HG02678 (cell line): ENCODE measurements around the gene PLCB3.

ENCODE experiments used
- ATAC-seq: cut with Tn5 transposase; IDR thresholded peaks from one replicate; pipeline ENCODE4 v1.9.1; 2021; ENCODE audit warnings: mild to moderate bottlenecking, moderate library complexity; ENCODE audit not compliant: unreplicated experiment

The PLCB3 gene

GRCh38 chr11:64251016-64251752 is at the start of gene PLCB3:
PLCB3 (plus strand) TSS chr11:64251530; CDS start chr11:64251650, 120 bp downstream.
- ATAC-seq: peak; percentile 41

- ATAC-seq: no peak
Observed at GRCh38 chr11:64201543-64201942, 49.8 kb upstream of the PLCB3 start.

GRCh38 chr11:64202992-64203391 is 48.3 kb upstream of the PLCB3 start:
- no peak for ATAC-seq

GRCh38 chr11:64203421-64204079 is 47.8 kb upstream of the PLCB3 start:
- no peak for ATAC-seq

GRCh38 chr11:64204080-64204440 is 47.3 kb upstream of the PLCB3 start:
- no peak for ATAC-seq

- no peak for ATAC-seq
Observed at GRCh38 chr11:64204464-64204989, 46.8 kb upstream of the PLCB3 start.

- peak; percentile 44 for ATAC-seq
Observed at GRCh38 chr11:64206457-64207255, 44.7 kb upstream of the PLCB3 start, which contains the start of gene FERMT3. FERMT3 (plus strand) TSS chr11:64206721; CDS start chr11:64207365, 644 bp downstream.

- ATAC-seq: peak; percentile 57
Observed at GRCh38 chr11:64207256-64208085, 43.9 kb upstream of the PLCB3 start.

- ATAC-seq: no peak
Observed at GRCh38 chr11:64208086-64208795, 43.1 kb upstream of the PLCB3 start.

GRCh38 chr11:64208796-64209562 is 42.4 kb upstream of the PLCB3 start:
- no peak for ATAC-seq

- no peak for ATAC-seq
Observed at GRCh38 chr11:64209563-64209843, 41.8 kb upstream of the PLCB3 start.

GRCh38 chr11:64210301-64211020 is 40.9 kb upstream of the PLCB3 start:
- no peak for ATAC-seq

- no peak for ATAC-seq
Observed at GRCh38 chr11:64211181-64211872, 40.0 kb upstream of the PLCB3 start.

GRCh38 chr11:64216879-64217278 is 34.5 kb upstream of the PLCB3 start:
- no peak for ATAC-seq

- ATAC-seq: no peak
Observed at GRCh38 chr11:64218628-64219353, 32.5 kb upstream of the PLCB3 start.

- no peak for ATAC-seq
Observed at GRCh38 chr11:64219354-64219684, 32.0 kb upstream of the PLCB3 start.

- ATAC-seq: no peak
Observed at GRCh38 chr11:64219755-64220154, 31.6 kb upstream of the PLCB3 start.

GRCh38 chr11:64220271-64220670 is 31.1 kb upstream of the PLCB3 start:
- no peak for ATAC-seq
